GM12878 (cell line): Measurements from ENCODE around the gene PSMB9. TPM values are rescaled to one million over a fixed set of nuclear protein-coding genes. Genes with fewer than 3 reads are reported as not detected.

Experiments used
- BRCA1 ChIP-seq: IDR thresholded peaks from 2 replicates; pipeline ENCODE4 v1.6.1; 2011; ENCODE audit warnings: low read depth, low read length, improper control_type of control experiment
- E2F4 ChIP-seq: IDR thresholded peaks from 2 replicates; pipeline ENCODE4 v1.6.1; 2012; ENCODE audit warnings: low read depth, low read length, improper control_type of control experiment
- EP300 ChIP-seq, 2 experiments: fragments of 150-350 bp in 1 of 2; IDR thresholded peaks; 2 replicates each; pipeline ENCODE4 v1.6.1; 2011 to 2012; ENCODE audit warnings: low read depth in 2 of 2, low read length in 2 of 2, borderline replicate concordance in 1 of 2, improper control_type of control experiment in 1 of 2, inconsistent platforms in 1 of 2; ENCODE audit not compliant: control insufficient read depth in 1 of 2
- FOS ChIP-seq: IDR thresholded peaks from 3 replicates; pipeline ENCODE4 v1.6.1; 2011; ENCODE audit warnings: borderline replicate concordance; ENCODE audit not compliant: insufficient read length; ENCODE audit errors: extremely low read depth
- HDAC6 ChIP-seq: fragments of 200-600 bp; sonication (generic); IDR thresholded peaks from one replicate; pipeline ENCODE4 v1.8.0; 2017; ENCODE audit warnings: antibody characterized with exemption; ENCODE audit not compliant: unreplicated experiment
- IRF5 ChIP-seq: fragments of 450-650 bp; IDR thresholded peaks from 2 replicates; pipeline ENCODE4 v1.6.1; 2017; ENCODE audit warnings: borderline replicate concordance
- KAT2A ChIP-seq: conservative IDR thresholded peaks from 2 replicates; pipeline ENCODE4 v1.6.1; 2011; ENCODE audit warnings: low read depth, low read length; ENCODE audit not compliant: control insufficient read depth
- KLF5 ChIP-seq: fragments of 450-650 bp; IDR thresholded peaks from 2 replicates; pipeline ENCODE4 v1.6.1; 2014; ENCODE audit warnings: mild to moderate bottlenecking; ENCODE audit not compliant: partially characterized antibody
- SMARCA5 ChIP-seq: fragments of 450-650 bp; IDR thresholded peaks from 2 replicates; pipeline ENCODE4 v1.6.1; 2017; ENCODE audit warnings: mild to moderate bottlenecking
- SMC3 ChIP-seq: IDR thresholded peaks from 2 replicates; pipeline ENCODE4 v1.6.1; 2011; ENCODE audit warnings: low read length, improper control_type of control experiment, borderline replicate concordance
- SP1 ChIP-seq: IDR thresholded peaks from one replicate; pipeline ENCODE4 v1.6.1; 2011; ENCODE audit warnings: low read depth, low read length
- ZBTB33 ChIP-seq: fragments of 450-650 bp; IDR thresholded peaks from 2 replicates; pipeline ENCODE4 v1.6.1; 2017; ENCODE audit warnings: mild to moderate bottlenecking
- ZNF592 ChIP-seq: fragments of 450-650 bp; IDR thresholded peaks from 2 replicates; pipeline ENCODE4 v1.6.1; 2017; ENCODE audit warnings: mild to moderate bottlenecking, moderate library complexity
- ZZZ3 ChIP-seq: IDR thresholded peaks from 2 replicates; pipeline ENCODE4 v1.6.1; 2011; ENCODE audit warnings: low read depth; ENCODE audit not compliant: control insufficient read depth, insufficient read length
- polyA plus RNA-seq, 11 experiments: library from polyadenylated mRNA; depleted of rRNA in 4 of 11; unstranded in 6 of 11; stranded (reverse) in 5 of 11; fragments of >200 nt; fragmentation: Nextera tagmentation in 4 of 11; fragmentation: Illumina TruSeq in 1 of 11; extraction: Ambion mirVana in 4 of 11; extraction: Trizol in 1 of 11; gene quantifications; 1 replicate in 1 of 11; 2 replicates in 10 of 11; pipeline versions ENCODE4 v1.2.1 to v1.2.3, GENCODE V29; 2011 to 2016; ENCODE audit warnings: inconsistent platforms in 2 of 11, missing spikeins in 2 of 11, low read depth in 1 of 11
- total RNA-seq, 4 experiments: library from RNA; depleted of rRNA in 3 of 4; stranded (reverse); fragments of >200 nt in 3 of 4; fragmentation: Illumina TruSeq in 1 of 4; extraction: Trizol in 1 of 4; gene quantifications; 2 replicates each; pipeline versions ENCODE4 v1.2.1 to v1.2.3, GENCODE V29; 2013 to 2021

Gene PSMB9
- total and polyA plus RNA-seq, 10 of the 15 experiments (the other 5 are each of a cell fraction or from before 2014, with no cell fraction given): 167 to 517 (median 275) TPM

- no peak for TF ChIP-seq SMC3
- TF ChIP-seq IRF5: no peak
- no peak for TF ChIP-seq KLF5
- TF ChIP-seq SMARCA5: no peak
- no peak for TF ChIP-seq FOS
- no peak for TF ChIP-seq E2F4
- TF ChIP-seq BRCA1: no peak
- no peak for TF ChIP-seq HDAC6
- TF ChIP-seq EP300 (IDR thresholded peaks at IDR 0.05; ENCODE audit: borderline replicate concordance in 1 of 2, control insufficient read depth in 1 of 2, low read depth in 2 of 2, low read length in 2 of 2): no peak; a peak in 1 of 4 replicates
- no peak for TF ChIP-seq KAT2A
- TF ChIP-seq ZZZ3: no peak
- TF ChIP-seq ZBTB33: no peak
- no peak for TF ChIP-seq SP1
- no peak for TF ChIP-seq ZNF592
Measured at GRCh38 chr6:32815996-32816395, 38.0 kb upstream of the PSMB9 start (continued).
